ENCODE data around the gene TEX54. TPM values are rescaled to one million over a fixed set of nuclear protein-coding genes. Genes with fewer than 3 reads are reported as not detected.
"Not testable (repeated sequence)": the region's sequence is repeated elsewhere in the genome, so short reads cannot be mapped to it uniquely, and the experiment has no call there.

Gene TEX54
- total RNA-seq, 5 donors from 2014 or later (not counting 1 experiment from before 2014, with no cell fraction given), result not detected

- ChIA-PET CTCF (no interaction called here), POLR2A (interaction anchor here in 1 of 2 donors (0.6 kb wide), 1 partner anchor 51 kb away, joined by 5 read pairs; no protein-coding TSS in a partner anchor)
- no peaks in the 10 kb centered on the region for H3K27me3 ChIP-seq (replicated peaks in 1 of 2; ENCODE audit: control insufficient read depth in 2 of 2, extremely low read depth in 1 of 2, insufficient read depth in 2 of 2, low read length in 1 of 2)
- ATAC-seq (replicated peaks in 1 of 4) (no peak), DNase-seq (no peak)
- Mint-ChIP-seq H3K36me3 (no peaks in the 10 kb centered on the region), H3K4me3 (no peak overlapping the region), H3K27me3 (no peaks in the 10 kb centered on the region), H3K4me1 (peaks cover 0 to 11% (median 1%) of the 10 kb centered on the region in 3 donors), H3K27ac (no peak overlapping the region), H3K9me3 (no peaks in the 10 kb centered on the region)
- H3K4me3 ChIP-seq (ENCODE audit: control insufficient read depth in 1 of 2, extremely low read depth in 1 of 2, low read length in 1 of 2), result no peak overlapping the region
- WGBS (ENCODE audit: insufficient coverage), result 82% methylated on average over 1 of the region's 3 CpGs
- no peaks in the 10 kb centered on the region for H3K9me3 ChIP-seq
- H3K36me3 ChIP-seq (ENCODE audit: control insufficient read depth in 2 of 2, extremely low read depth in 1 of 2, insufficient read depth in 1 of 2, low read length in 1 of 2), result no peaks in the 10 kb centered on the region
- peaks cover 4 to 20% of the 10 kb centered on the region in 2 experiments for H3K4me1 ChIP-seq (ENCODE audit: control insufficient read depth in 1 of 2, extremely low read depth in 1 of 2, insufficient read depth in 2 of 2, low read length in 2 of 2)
- no peak overlapping the region for H3K27ac ChIP-seq (ENCODE audit: low read length)
Measured at GRCh38 chr11:62846177-62846576, 13.5 kb upstream of the TEX54 start.

DNA sequence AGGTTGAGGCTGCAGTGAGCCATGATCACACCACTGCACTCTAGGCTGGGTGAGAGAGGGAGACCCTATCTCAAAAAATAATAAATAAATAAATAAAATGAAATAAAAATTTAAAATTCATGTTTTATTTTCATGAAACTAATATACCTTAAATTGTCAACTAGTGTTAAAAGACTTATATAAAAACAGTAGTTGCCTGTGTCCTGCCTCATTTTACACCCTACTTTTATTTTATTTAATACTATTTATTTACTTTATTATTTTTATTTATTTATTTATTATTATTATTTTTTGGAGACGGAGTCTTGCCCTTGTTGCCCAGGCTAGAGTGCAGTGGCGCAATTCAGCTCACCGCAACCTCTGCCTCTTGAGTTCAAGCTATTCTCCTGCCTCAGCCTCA lies 11.5 kb upstream of the TEX54 start:
- Mint-ChIP-seq H3K27ac (no peak overlapping the region), H3K4me3 (no peak overlapping the region), H3K36me3 (peaks cover 3% of the 10 kb centered on the region), H3K27me3 (no peaks in the 10 kb centered on the region), H3K9me3 (no peaks in the 10 kb centered on the region), H3K4me1 (peaks cover 7 to 15% (median 10%) of the 10 kb centered on the region in 3 donors)
- ChIA-PET CTCF (no interaction called here), POLR2A (interaction anchor here (0.6 to 1.1 kb wide), 3 partner anchors 10 to 107 kb away, joined by 3 to 4 read pairs (median 3); no protein-coding TSS in a partner anchor)
- Histone ChIP-seq H3K9me3 (no peaks in the 10 kb centered on the region), H3K36me3 (ENCODE audit: control insufficient read depth in 2 of 2, extremely low read depth in 1 of 2, insufficient read depth in 1 of 2, low read length in 1 of 2) (no peaks in the 10 kb centered on the region), H3K27ac (ENCODE audit: low read length) (no peak overlapping the region), H3K27me3 (replicated peaks in 1 of 2; ENCODE audit: control insufficient read depth in 2 of 2, extremely low read depth in 1 of 2, insufficient read depth in 2 of 2, low read length in 1 of 2) (no peaks in the 10 kb centered on the region), H3K4me1 (ENCODE audit: control insufficient read depth in 1 of 2, extremely low read depth in 1 of 2, insufficient read depth in 2 of 2, low read length in 2 of 2) (peaks cover 4 to 24% of the 10 kb centered on the region in 2 experiments), H3K4me3 (ENCODE audit: control insufficient read depth in 1 of 2, extremely low read depth in 1 of 2, low read length in 1 of 2) (no peak overlapping the region)
- ATAC-seq (replicated peaks in 1 of 4), result no peak
- no peak for DNase-seq
- whole genome bisulfite sequencing (ENCODE audit: insufficient coverage), result 100% methylated on average over 2 of the region's 3 CpGs

GRCh38 chr11:62843466-62843865 lies 10.8 kb upstream of the TEX54 start:
- Mint-ChIP-seq H3K4me1 (peaks cover 8 to 18% (median 13%) of the 10 kb centered on the region in 3 donors), H3K27ac (peak overlapping the region in 1 of 2 donors; percentile 65), H3K4me3 (peak overlapping the region in 1 of 3 donors; percentile 29), H3K36me3 (peaks cover 3% of the 10 kb centered on the region), H3K9me3 (no peaks in the 10 kb centered on the region), H3K27me3 (no peaks in the 10 kb centered on the region)
- CTCF ChIA-PET, result no interaction called here
- Histone ChIP-seq H3K27me3 (replicated peaks in 1 of 2; ENCODE audit: control insufficient read depth in 2 of 2, extremely low read depth in 1 of 2, insufficient read depth in 2 of 2, low read length in 1 of 2) (no peaks in the 10 kb centered on the region), H3K4me3 (ENCODE audit: control insufficient read depth in 1 of 2, extremely low read depth in 1 of 2, low read length in 1 of 2) (no peak overlapping the region), H3K9me3 (no peaks in the 10 kb centered on the region), H3K4me1 (ENCODE audit: control insufficient read depth in 1 of 2, extremely low read depth in 1 of 2, insufficient read depth in 2 of 2, low read length in 2 of 2) (peaks cover 4 to 30% of the 10 kb centered on the region in 2 experiments), H3K27ac (ENCODE audit: low read length) (no peak overlapping the region), H3K36me3 (ENCODE audit: control insufficient read depth in 2 of 2, extremely low read depth in 1 of 2, insufficient read depth in 1 of 2, low read length in 1 of 2) (no peaks in the 10 kb centered on the region)
- ATAC-seq (replicated peaks in 1 of 4) (no peak), DNase-seq (no peak)
- WGBS (ENCODE audit: insufficient coverage), result 100% methylated on average over 2 of the region's 3 CpGs
- POLR2A ChIA-PET, result no interaction called here

- ChIA-PET POLR2A (interaction anchor here (0.6 to 1.1 kb wide), 6 partner anchors 10 to 23 kb away, joined by 3 to 7 read pairs (median 4); no protein-coding TSS in a partner anchor), CTCF (interaction anchor here in 1 of 2 donors (1.0 kb wide), 1 partner anchor 11 kb away, joined by 3 read pairs; no protein-coding TSS in a partner anchor)
- not testable (repeated sequence) for H3K9me3 ChIP-seq; H3K27me3 Mint-ChIP-seq; H3K27me3 ChIP-seq (replicated peaks in 1 of 2; ENCODE audit: control insufficient read depth in 2 of 2, extremely low read depth in 1 of 2, insufficient read depth in 2 of 2, low read length in 1 of 2); H3K27ac Mint-ChIP-seq; H3K9me3 Mint-ChIP-seq; H3K36me3 ChIP-seq (ENCODE audit: control insufficient read depth in 2 of 2, extremely low read depth in 1 of 2, insufficient read depth in 1 of 2, low read length in 1 of 2); DNase-seq; ATAC-seq (replicated peaks in 1 of 4); H3K36me3 Mint-ChIP-seq; H3K4me3 Mint-ChIP-seq
- H3K4me1 Mint-ChIP-seq, result peaks cover 9 to 18% (median 13%) of the 10 kb centered on the region in 3 donors
- Histone ChIP-seq H3K4me3 (ENCODE audit: control insufficient read depth in 1 of 2, extremely low read depth in 1 of 2, low read length in 1 of 2) (peak overlapping the region; percentile 54 to 61), H3K27ac (ENCODE audit: low read length) (peak overlapping the region; percentile 100), H3K4me1 (ENCODE audit: control insufficient read depth in 1 of 2, extremely low read depth in 1 of 2, insufficient read depth in 2 of 2, low read length in 2 of 2) (peaks cover 4 to 36% of the 10 kb centered on the region in 2 experiments)
- 92% methylated on average over 5 of the region's 9 CpGs for WGBS (ENCODE audit: insufficient coverage)
Measured at GRCh38 chr11:62842891-62843290, 10.2 kb upstream of the TEX54 start.

GRCh38 chr11:62842171-62842741 lies 9.6 kb upstream of the TEX54 start:
- H3K36me3 ChIP-seq (ENCODE audit: control insufficient read depth in 2 of 2, extremely low read depth in 1 of 2, insufficient read depth in 1 of 2, low read length in 1 of 2), result peaks cover 0 to 6% of the 10 kb centered on the region in 2 donors
- no peaks in the 10 kb centered on the region for H3K27me3 ChIP-seq (replicated peaks in 1 of 2; ENCODE audit: control insufficient read depth in 2 of 2, extremely low read depth in 1 of 2, insufficient read depth in 2 of 2, low read length in 1 of 2)
- Mint-ChIP-seq H3K4me1 (peaks cover 15 to 23% (median 18%) of the 10 kb centered on the region in 3 donors), H3K27me3 (no peaks in the 10 kb centered on the region), H3K9me3 (no peaks in the 10 kb centered on the region), H3K27ac (no peak overlapping the region), H3K4me3 (no peak overlapping the region), H3K36me3 (peaks cover 7% of the 10 kb centered on the region)
- DNase-seq (peak in 14 of 35 experiments; percentile 7 to 72 (median 24)), ATAC-seq (replicated peaks in 1 of 4) (peak in 3 of 4 experiments; percentile 1 to 3 (median 2))
- CTCF ChIA-PET, result interaction anchor here in 1 of 2 donors (1.0 kb wide), 1 partner anchor 12 kb away, joined by 3 read pairs; no protein-coding TSS in a partner anchor
- H3K4me1 ChIP-seq (ENCODE audit: control insufficient read depth in 1 of 2, extremely low read depth in 1 of 2, insufficient read depth in 2 of 2, low read length in 2 of 2), result peaks cover 4 to 41% of the 10 kb centered on the region in 2 experiments
- H3K4me3 ChIP-seq (ENCODE audit: control insufficient read depth in 1 of 2, extremely low read depth in 1 of 2, low read length in 1 of 2), result peak overlapping the region; percentile 54 to 61
- WGBS (ENCODE audit: insufficient coverage), result 1% methylated on average over 30 of the region's 30 CpGs
- no peaks in the 10 kb centered on the region for H3K9me3 ChIP-seq
- peak overlapping the region; percentile 100 for H3K27ac ChIP-seq (ENCODE audit: low read length)
- POLR2A ChIA-PET, result interaction anchor here (0.6 to 3.0 kb wide), 11 partner anchors 10 to 177 kb away, joined by 3 to 71 read pairs (median 5); partner anchors contain the start of genes C11orf98 (in 1 of the 2), CSKMT (in 1 of the 2) and SLC3A2 (in 1 of the 2)

DNA sequence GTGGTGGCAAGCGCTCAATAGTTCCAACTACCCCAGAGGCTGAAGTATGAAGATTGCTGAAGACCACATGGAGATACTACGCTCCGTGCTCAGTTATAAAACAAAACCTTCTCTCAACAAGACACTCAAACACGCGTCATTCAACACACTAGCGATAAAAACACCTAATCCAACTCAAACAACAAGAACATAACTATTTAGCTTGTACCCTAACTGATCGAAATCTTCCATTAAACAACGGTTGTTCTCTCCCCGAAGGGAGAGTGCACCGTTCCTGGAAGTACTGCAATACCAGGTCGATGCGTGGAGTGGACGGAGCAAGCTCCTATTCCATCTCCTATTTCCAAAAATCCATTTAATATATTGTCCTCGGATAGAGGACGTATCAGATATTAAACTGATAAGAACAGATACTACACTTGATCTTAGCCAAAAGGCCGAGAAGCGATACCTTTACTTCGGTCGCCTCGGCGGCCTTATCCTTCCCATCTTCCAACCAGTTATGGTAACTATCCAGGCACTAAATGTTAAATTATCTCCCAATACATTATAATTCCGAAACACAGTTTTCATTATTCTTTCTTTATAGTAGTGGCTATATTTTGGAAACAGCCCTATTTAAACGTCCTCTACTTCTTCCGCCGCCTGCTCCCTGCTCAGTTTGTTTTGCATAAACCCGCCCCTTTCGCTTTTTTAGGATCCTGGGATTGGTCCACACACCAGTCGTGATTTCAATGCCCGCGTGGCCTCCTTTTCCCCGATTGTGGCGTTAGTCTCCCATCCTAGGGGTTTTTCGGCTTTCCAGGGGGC lies 8.9 kb upstream of the TEX54 start:
- H3K4me3 ChIP-seq (ENCODE audit: control insufficient read depth in 1 of 2, extremely low read depth in 1 of 2, low read length in 1 of 2), result peak overlapping the region; percentile 54 to 91
- H3K36me3 Mint-ChIP-seq, result peaks cover 9% of the 10 kb centered on the region
- peaks cover 15 to 22% (median 19%) of the 10 kb centered on the region in 3 donors for H3K4me1 Mint-ChIP-seq
- no peak overlapping the region for H3K27ac Mint-ChIP-seq
- WGBS (ENCODE audit: insufficient coverage), result 0% methylated on average over 13 of the region's 33 CpGs
- ChIA-PET POLR2A (interaction anchor here (0.6 to 3.0 kb wide), 21 partner anchors 9 to 878 kb away, joined by 3 to 71 read pairs (median 6); partner anchors contain the start of genes STX5 (in 2 of the 2), C11orf98 (in 1 of the 2), CSKMT (in 1 of the 2) and HNRNPUL2 (in 1 of the 2)), CTCF (interaction anchor here in 1 of 2 donors (0.9 to 1.8 kb wide), 5 partner anchors 12 to 88 kb away, joined by 3 to 19 read pairs (median 3); partner anchors contain the start of genes TMEM179B and ZBTB3)
- DNase-seq (peak; percentile 59 to 92 (median 83)), ATAC-seq (replicated peaks in 1 of 4) (peak; percentile 56 to 65 (median 60))
- H3K36me3 ChIP-seq (ENCODE audit: control insufficient read depth in 2 of 2, extremely low read depth in 1 of 2, insufficient read depth in 1 of 2, low read length in 1 of 2), result peaks cover 0 to 11% of the 10 kb centered on the region in 2 donors
- no peaks in the 10 kb centered on the region for H3K9me3 ChIP-seq
- no peaks in the 10 kb centered on the region for H3K27me3 ChIP-seq (replicated peaks in 1 of 2; ENCODE audit: control insufficient read depth in 2 of 2, extremely low read depth in 1 of 2, insufficient read depth in 2 of 2, low read length in 1 of 2)
- H3K4me1 ChIP-seq (ENCODE audit: control insufficient read depth in 1 of 2, extremely low read depth in 1 of 2, insufficient read depth in 2 of 2, low read length in 2 of 2), result peaks cover 4 to 41% of the 10 kb centered on the region in 2 experiments
- H3K27me3 Mint-ChIP-seq, result no peaks in the 10 kb centered on the region
- peak overlapping the region; percentile 100 for H3K27ac ChIP-seq (ENCODE audit: low read length)
- H3K4me3 Mint-ChIP-seq, result no peak overlapping the region
- H3K9me3 Mint-ChIP-seq, result no peaks in the 10 kb centered on the region

Data from T-cell (primary cell).